Stimulated activated CD8-positive, alpha-beta memory T cell treated with anti-CD3 and anti-CD28 coated beads, Interleukin-4, amount 100 ng/mL, for 1 hour (primary cell): ENCODE data around the gene RB1.

Source experiments
- DNase-seq, 2 donors: peaks; one replicate each; pipeline ENCODE4 v3.0.0-alpha.2; 2020; ENCODE audit warnings: low read depth in 2 of 2, low spot score in 1 of 2

Gene RB1

DNA sequence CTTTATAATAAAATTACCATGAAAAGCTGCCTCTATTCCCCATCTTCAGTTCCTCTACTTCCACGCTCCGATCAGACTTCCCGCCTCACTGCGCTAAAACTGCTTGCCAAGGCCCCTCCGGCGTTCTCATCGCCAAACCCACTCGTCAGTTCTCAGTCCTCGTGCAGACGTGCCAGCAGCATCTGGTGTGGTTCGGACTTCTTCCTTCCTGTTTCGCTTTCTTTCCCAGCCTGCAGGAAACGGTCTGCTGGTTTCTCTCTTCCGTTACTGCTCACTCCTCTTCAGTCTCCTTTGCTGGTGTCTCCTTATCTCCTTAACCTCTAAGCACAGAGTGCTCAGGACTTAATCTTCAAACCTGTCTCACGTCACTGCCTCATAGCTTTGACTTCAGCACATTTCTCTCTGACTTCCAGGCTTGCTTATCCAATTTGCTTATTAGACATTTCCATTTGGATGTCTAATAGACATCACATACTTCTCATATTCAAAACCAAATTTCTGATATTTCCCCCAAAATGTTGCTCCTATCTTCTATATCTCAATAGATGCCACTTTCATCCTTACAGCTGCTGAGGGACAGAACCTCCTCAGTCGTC, 189.0 kb downstream of the RB1 start:
- DNase-seq = peak; percentile 37 to 52

GRCh38 chr13:48493066-48493765, 189.7 kb downstream of the RB1 start:
- no peak for DNase-seq

DNA sequence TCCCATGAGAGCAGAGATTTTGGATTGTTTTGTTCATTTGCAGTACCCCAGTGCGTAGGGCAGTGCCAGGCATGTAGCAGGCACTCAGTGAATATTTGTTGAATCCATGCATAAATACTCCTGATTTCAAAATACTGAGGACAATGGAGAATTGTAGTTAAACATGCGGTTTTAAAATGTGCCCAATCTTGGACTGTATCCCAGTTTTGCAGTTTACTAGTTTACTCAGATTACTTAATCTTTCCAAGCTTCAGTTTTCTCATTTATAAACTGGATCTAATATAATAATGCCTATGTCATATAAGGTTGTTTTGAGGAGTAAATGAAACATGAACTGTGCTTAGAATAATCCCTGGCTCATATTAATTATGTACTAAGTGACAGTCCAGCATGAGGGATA, 190.3 kb downstream of the RB1 start:
- DNase-seq = no peak

- no peak for DNase-seq
Measured at GRCh38 chr13:48494874-48495273, 191.3 kb downstream of the RB1 start.

DNA sequence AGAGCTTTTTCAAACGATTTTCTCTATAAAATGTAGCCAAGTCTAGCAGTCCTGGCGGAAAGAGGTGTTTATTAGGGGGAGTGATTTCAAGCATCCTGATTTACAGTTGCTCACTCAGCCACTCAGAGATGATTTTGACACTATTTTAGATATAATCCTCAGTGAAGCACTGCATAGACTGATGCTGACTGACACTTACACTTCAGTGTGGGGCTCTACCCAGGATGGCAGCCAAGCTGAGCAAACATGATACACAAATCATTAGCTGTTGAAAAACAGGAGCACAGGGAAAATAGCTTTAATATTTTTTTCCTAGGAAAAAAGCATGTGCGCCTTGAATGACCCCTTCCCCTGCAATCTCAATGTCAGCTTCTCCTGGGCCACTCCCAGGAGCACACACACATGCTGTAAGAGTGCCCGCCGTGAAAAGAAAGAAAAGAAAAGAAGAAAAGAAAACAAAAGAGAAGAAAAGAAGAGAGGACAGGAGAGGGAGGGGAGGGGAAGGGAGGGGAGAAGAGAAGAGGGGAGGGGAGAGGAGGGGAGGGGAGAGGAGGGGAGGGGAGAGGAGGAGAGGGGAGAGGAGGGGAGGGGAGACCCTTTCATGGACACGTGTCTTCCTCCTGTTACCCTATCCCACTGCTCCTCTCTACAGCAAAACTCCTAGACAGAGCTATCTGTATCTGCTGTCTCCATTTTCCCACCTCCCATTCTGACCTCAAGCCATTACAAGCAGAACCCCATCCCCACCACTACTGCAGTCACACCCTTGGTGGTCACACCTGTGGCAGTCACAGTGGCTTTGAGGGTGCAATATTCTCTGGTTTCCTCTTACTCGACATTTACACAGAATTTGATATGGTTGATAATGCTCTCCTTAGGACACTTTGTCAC, 193.0 kb downstream of the RB1 start:
- DNase-seq = no peak

DNA sequence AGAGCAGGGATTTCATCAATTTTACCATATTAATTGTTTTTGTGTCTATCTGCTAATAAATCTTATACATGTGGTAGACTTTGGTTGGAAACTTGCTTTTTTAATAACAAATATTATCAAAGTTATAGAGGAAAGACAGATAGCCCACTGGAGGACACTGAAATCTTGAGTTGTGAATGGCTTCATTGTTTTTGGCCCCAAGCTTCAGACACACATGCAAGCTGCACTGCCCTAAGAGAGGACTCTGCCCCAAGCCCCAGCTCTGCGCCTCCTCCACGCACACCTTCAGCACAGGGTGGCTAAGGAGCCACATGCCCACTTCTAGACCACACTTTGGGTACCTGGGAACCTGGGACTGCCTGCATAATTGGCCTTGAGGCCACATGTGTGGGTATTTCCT, 194.1 kb downstream of the RB1 start:
- no peak for DNase-seq

GRCh38 chr13:48500652-48501197, 197.2 kb downstream of the RB1 start:
- no peak for DNase-seq

GRCh38 chr13:48501705-48502104, 198.2 kb downstream of the RB1 start:
- DNase-seq = no peak

DNA sequence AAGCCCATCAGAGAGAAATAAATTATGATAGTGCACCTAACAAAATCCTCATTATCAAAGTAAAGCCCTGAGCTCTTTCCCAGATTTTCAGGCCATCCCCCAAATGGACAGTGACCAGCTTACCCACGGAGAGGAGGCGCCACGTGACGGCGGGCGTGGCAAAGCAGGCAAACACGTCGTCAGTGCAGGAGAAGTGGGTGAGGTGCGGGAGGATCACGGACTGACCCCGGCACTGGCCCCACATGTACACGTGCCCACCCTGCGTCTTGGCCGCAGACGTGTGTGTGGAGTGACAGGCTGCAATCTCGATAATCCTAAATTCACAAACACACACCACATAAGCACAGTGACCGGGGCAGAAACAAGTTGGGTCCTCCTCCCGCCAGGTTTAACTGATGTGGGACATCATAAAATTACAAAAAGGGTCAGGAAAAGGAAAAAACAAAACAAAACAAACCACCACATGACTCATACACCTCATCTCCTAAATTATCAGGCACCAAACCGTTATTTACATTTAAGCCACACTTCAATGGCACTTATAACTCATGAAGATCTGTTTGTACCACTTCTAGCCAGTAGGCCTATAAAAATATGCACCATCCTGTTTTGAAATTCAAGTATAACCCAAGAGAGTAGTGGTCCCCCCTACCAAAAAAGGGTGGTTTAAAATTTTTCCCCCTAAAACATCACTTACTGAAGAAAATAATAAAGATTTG, 199.2 kb downstream of the RB1 start:
- DNase-seq = no peak

GRCh38 chr13:48504606-48505005, 201.1 kb downstream of the RB1 start:
- DNase-seq = no peak

DNA sequence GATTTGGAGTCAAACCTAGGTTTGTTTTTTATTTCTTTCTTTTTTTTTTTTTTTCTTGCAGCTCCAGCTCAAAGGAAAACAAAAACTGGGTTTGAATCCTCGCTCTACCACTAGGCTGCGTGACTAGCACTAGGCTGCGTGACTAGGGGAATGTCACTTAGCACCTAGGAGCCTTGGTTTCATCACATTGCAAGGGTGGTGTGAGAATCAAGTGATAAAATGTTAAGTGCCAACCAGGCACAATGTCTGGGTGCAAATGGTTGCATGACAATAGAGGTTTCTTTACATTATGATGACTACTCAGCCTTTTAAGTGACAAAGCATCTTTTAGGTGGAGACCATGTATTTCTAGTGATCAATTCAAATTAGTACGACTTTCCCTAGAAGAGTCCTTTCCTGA, 201.5 kb downstream of the RB1 start:
- DNase-seq = no peak

- no peak for DNase-seq
Measured at GRCh38 chr13:48505597-48506091, 202.1 kb downstream of the RB1 start.

GRCh38 chr13:48506092-48506701, 202.6 kb downstream of the RB1 start:
- no peak for DNase-seq

DNA sequence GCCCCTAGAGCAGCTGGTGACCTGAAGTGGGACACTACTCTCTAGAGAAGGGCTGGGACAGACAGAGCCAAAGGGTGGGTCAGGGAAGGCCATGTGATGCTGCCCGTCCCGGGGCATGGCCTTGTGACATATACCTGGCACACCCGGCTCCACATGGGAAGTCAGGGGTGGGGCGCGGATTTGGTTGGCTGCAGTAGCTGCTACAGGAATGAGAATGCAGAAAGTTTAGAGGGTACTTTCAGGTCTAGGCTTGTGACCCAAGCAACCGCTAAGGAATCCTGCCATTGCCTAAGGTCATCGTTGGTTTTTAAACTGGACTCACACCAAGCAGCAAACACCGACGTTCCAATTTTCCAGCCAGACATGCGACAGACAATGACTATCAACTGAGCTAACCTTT, 203.5 kb downstream of the RB1 start:
- no peak for DNase-seq

DNA sequence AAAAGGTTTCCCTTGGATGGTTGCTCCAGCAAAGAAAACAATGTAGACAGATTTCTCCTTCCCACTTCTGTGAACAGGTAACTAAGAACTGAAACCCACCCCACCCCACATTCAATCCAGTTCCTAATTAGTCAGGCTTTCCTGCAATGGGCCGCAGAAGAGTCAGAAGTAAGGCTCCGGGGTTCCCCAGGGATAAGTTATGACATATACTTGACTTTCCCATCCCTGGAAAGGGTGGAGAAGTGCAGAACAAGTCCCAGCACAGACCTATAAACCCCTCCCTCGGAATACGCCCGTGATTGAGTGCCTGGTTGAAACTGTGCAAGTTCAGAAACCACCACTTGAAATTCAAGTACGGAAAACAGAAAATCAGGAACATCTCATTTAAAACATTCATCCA, 204.5 kb downstream of the RB1 start:
- no peak for DNase-seq

- no peak for DNase-seq
Measured at GRCh38 chr13:48510698-48511097, 207.1 kb downstream of the RB1 start.

DNA sequence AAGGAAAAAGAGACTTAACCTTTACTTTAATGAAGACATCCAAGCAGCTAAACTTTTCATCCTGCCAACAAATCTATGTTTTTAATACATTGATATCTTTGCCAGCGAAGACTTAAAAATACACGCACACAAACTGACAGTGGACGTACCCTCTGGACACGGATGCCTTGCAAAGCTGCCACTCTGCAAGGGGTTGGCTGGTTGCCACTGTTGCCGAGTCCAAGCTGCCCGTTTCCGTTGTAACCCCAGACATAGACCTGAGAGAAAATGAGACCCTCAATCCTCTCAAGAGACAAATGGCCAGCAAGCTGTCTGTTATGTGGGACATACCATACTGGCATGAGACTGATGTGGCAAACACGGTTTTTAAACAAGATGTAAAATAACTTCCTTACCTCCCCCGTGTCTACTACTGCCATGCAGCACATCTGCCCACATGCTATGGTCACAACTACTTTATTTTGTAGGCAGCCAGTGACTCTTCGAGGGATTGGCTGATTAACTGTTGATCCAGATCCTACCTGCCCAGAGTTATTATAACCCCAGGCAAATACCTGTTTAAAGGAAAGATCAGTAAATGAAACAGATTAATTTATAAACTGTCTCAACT, 208.2 kb downstream of the RB1 start:
- DNase-seq = no peak

GRCh38 chr13:48514793-48515192, 211.2 kb downstream of the RB1 start:
- DNase-seq = no peak

- DNase-seq = no peak
Measured at GRCh38 chr13:48515732-48516131, 212.2 kb downstream of the RB1 start.

- no peak for DNase-seq
Measured at GRCh38 chr13:48518083-48518482, 214.5 kb downstream of the RB1 start.
